Esophagus squamous epithelium (tissue), 4 donors: ENCODE data around the gene NADSYN1.

Experiments
- POLR2A ChIP-seq, 4 donors: fragments of 450-650 bp; IDR thresholded peaks; one replicate each; pipeline ENCODE4 v1.6.1; 2017; ENCODE audit warnings: antibody characterized with exemption in 4 of 4, mild to moderate bottlenecking in 4 of 4, moderate library complexity in 3 of 4
- TF ChIP-seq, protein P1 (sequence below), 6 experiments: fragments of 450-650 bp in 4 of 6; fragments of 200-600 bp in 2 of 6; sonication (generic) in 2 of 6; IDR thresholded peaks; one replicate each; pipeline ENCODE4 v1.5.1; 2016 to 2019; ENCODE audit warnings: antibody characterized with exemption in 6 of 6, mild to moderate bottlenecking in 4 of 6, moderate library complexity in 4 of 6

DNA sequence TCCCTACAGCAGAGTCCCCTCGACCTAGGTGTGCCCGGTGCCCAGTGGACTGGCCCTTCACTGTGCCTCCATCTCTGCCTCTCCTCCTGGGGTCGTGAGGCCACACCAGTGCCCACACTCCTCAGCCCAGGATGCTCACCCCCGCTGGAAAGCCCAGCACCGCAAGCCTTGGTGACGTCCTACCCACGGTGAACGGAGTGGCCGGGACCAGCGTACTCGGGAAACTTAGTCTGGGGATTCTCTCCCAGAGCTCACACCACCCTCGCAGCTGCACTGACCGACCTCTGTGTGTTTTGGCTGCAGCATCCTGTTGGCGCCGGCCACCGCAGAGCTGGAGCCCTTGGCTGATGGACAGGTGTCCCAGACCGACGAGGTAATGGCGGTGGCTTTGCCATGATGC is 38.5 kb downstream of the NADSYN1 start:
- no peak for TF ChIP-seq POLR2A (IDR thresholded peaks at IDR 0.05)
- TF ChIP-seq, protein P1, sequence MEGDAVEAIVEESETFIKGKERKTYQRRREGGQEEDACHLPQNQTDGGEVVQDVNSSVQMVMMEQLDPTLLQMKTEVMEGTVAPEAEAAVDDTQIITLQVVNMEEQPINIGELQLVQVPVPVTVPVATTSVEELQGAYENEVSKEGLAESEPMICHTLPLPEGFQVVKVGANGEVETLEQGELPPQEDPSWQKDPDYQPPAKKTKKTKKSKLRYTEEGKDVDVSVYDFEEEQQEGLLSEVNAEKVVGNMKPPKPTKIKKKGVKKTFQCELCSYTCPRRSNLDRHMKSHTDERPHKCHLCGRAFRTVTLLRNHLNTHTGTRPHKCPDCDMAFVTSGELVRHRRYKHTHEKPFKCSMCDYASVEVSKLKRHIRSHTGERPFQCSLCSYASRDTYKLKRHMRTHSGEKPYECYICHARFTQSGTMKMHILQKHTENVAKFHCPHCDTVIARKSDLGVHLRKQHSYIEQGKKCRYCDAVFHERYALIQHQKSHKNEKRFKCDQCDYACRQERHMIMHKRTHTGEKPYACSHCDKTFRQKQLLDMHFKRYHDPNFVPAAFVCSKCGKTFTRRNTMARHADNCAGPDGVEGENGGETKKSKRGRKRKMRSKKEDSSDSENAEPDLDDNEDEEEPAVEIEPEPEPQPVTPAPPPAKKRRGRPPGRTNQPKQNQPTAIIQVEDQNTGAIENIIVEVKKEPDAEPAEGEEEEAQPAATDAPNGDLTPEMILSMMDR (IDR thresholded peaks at IDR 0.05) = no peak
